Neural cell (in vitro differentiated cells): ENCODE data around the gene SMCO4.

Experiments used
- CTCF ChIP-seq: fragments of 450-650 bp; IDR thresholded peaks from 2 replicates; pipeline ENCODE4 v1.5.1; 2014; ENCODE audit warnings: antibody characterized with exemption, mild to moderate bottlenecking, moderate library complexity; ENCODE audit not compliant: poor library complexity, severe bottlenecking
- TAF1 ChIP-seq: IDR thresholded peaks from 2 replicates; pipeline ENCODE4 v1.6.1; 2012; ENCODE audit warnings: low read depth
- TF ChIP-seq, protein P1 (sequence below): IDR thresholded peaks from 2 replicates; pipeline ENCODE4 v1.6.1; 2012; ENCODE audit warnings: borderline replicate concordance

DNA sequence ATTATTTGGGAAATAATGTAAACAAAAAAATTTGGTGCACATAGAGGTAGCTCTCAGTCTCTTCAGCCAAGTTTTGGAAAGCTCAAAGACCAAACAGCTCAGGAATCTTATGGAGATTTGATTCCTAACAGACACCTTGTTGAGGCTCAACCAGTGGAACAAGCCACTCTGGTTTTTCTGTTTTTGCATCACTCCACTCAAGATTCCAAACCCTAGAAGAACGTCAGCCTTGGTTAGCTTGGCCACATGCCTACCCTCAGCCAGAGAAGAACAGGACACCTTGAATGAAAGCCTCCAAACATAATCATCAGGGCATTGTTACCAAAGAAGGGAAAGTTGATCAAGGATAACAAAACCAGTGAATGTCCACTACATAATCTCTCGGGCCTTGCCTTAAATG, 3.8 kb upstream of the SMCO4 start:
- TF ChIP-seq CTCF (no peak), TAF1 (no peak)
- TF ChIP-seq, protein P1, sequence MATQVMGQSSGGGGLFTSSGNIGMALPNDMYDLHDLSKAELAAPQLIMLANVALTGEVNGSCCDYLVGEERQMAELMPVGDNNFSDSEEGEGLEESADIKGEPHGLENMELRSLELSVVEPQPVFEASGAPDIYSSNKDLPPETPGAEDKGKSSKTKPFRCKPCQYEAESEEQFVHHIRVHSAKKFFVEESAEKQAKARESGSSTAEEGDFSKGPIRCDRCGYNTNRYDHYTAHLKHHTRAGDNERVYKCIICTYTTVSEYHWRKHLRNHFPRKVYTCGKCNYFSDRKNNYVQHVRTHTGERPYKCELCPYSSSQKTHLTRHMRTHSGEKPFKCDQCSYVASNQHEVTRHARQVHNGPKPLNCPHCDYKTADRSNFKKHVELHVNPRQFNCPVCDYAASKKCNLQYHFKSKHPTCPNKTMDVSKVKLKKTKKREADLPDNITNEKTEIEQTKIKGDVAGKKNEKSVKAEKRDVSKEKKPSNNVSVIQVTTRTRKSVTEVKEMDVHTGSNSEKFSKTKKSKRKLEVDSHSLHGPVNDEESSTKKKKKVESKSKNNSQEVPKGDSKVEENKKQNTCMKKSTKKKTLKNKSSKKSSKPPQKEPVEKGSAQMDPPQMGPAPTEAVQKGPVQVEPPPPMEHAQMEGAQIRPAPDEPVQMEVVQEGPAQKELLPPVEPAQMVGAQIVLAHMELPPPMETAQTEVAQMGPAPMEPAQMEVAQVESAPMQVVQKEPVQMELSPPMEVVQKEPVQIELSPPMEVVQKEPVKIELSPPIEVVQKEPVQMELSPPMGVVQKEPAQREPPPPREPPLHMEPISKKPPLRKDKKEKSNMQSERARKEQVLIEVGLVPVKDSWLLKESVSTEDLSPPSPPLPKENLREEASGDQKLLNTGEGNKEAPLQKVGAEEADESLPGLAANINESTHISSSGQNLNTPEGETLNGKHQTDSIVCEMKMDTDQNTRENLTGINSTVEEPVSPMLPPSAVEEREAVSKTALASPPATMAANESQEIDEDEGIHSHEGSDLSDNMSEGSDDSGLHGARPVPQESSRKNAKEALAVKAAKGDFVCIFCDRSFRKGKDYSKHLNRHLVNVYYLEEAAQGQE: no peak
